Chondrocyte (in vitro differentiated cells): Measurements from ENCODE around the gene PPFIA2. TPM values are rescaled to one million over a fixed set of nuclear protein-coding genes. Genes with fewer than 3 reads are reported as not detected.

Experiments used
- DNase-seq: peaks from one replicate; pipeline ENCODE4 v3.0.0; 2021; ENCODE audit warnings: mixed read lengths, low spot score
- H3K27ac Mint-ChIP-seq: one replicate; pipeline ENCODE4 v1.8.0; 2021; ENCODE audit warnings: mild to moderate bottlenecking, moderate library complexity, mixed read lengths; ENCODE audit not compliant: unreplicated experiment
- H3K27me3 Mint-ChIP-seq: 2 replicates; pipeline ENCODE4 v1.8.0; 2021; ENCODE audit warnings: low read depth, mixed read lengths
- H3K36me3 Mint-ChIP-seq: 2 replicates; pipeline ENCODE4 v1.8.0; 2021; ENCODE audit warnings: low read depth, mixed read lengths
- H3K4me1 Mint-ChIP-seq: 2 replicates; pipeline ENCODE4 v1.8.0; 2021; ENCODE audit warnings: low read depth, mild to moderate bottlenecking, mixed read lengths
- H3K4me3 Mint-ChIP-seq: one replicate; pipeline ENCODE4 v1.8.0; 2021; ENCODE audit warnings: mild to moderate bottlenecking, moderate library complexity, mixed read lengths; ENCODE audit not compliant: unreplicated experiment
- H3K9me3 Mint-ChIP-seq: 2 replicates; pipeline ENCODE4 v1.8.0; 2021; ENCODE audit warnings: low read depth, mixed read lengths
- CTCF ChIP-seq: fragments of 200-600 bp; sonication (generic); IDR thresholded peaks from 2 replicates; pipeline ENCODE4 v1.5.0; 2021; ENCODE audit warnings: antibody characterized with exemption, mild to moderate bottlenecking, moderate library complexity
- total RNA-seq: library from RNA; stranded (reverse); gene quantifications from 3 replicates; pipeline ENCODE4 v1.2.1, GENCODE V29; 2021

The PPFIA2 gene
- total RNA-seq, 1 donor from 2014 or later, result not detected

- no peak for DNase-seq
- Mint-ChIP-seq H3K36me3 (no peaks in the 10 kb centered on the region), H3K27ac (no peak overlapping the region), H3K4me3 (no peak overlapping the region), H3K4me1 (no peaks in the 10 kb centered on the region), H3K27me3 (peaks cover 33% of the 10 kb centered on the region), H3K9me3 (no peaks in the 10 kb centered on the region)
- TF ChIP-seq CTCF, result no peak
Measured at GRCh38 chr12:81337886-81338285, 421.3 kb downstream of the PPFIA2 start.

- H3K27me3 Mint-ChIP-seq, result peaks cover 10% of the 10 kb centered on the region
- no peak overlapping the region for H3K27ac Mint-ChIP-seq
- no peaks in the 10 kb centered on the region for H3K4me1 Mint-ChIP-seq
- no peak overlapping the region for H3K4me3 Mint-ChIP-seq
- H3K9me3 Mint-ChIP-seq, result no peaks in the 10 kb centered on the region
- no peak for TF ChIP-seq CTCF
- no peaks in the 10 kb centered on the region for H3K36me3 Mint-ChIP-seq
- DNase-seq, result no peak
Measured at GRCh38 chr12:81333812-81334211, 425.3 kb downstream of the PPFIA2 start.

- H3K4me1 Mint-ChIP-seq, result no peaks in the 10 kb centered on the region
- no peaks in the 10 kb centered on the region for H3K9me3 Mint-ChIP-seq
- TF ChIP-seq CTCF, result no peak
- DNase-seq, result no peak
- H3K27ac Mint-ChIP-seq, result no peak overlapping the region
- no peaks in the 10 kb centered on the region for H3K36me3 Mint-ChIP-seq
- H3K27me3 Mint-ChIP-seq, result peaks cover 9% of the 10 kb centered on the region
- H3K4me3 Mint-ChIP-seq, result no peak overlapping the region
Measured at GRCh38 chr12:81332054-81332453, 427.1 kb downstream of the PPFIA2 start.

DNA sequence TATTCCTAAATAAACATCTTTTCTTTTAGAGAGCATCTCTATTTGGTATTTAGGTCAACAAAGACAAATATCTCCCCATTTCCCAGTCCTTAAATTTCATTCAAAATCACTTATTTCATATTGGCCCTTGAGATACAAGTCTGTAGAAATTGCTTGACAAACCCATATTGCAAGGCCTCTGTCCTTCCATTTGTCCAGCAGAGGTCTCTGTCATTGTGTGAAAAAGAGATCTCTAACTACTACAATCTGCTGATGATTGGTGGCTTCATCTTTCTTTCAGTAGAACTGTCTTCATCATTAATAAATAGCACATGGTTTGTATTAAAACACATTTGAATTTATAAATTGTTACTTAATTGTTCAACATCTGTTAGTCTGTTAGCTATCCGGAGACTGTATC lies 428.7 kb downstream of the PPFIA2 start:
- no peaks in the 10 kb centered on the region for H3K36me3 Mint-ChIP-seq
- TF ChIP-seq CTCF, result peak; percentile 15
- H3K27ac Mint-ChIP-seq, result no peak overlapping the region
- H3K4me1 Mint-ChIP-seq, result no peaks in the 10 kb centered on the region
- no peak for DNase-seq
- no peak overlapping the region for H3K4me3 Mint-ChIP-seq
- H3K27me3 Mint-ChIP-seq, result peaks cover 7% of the 10 kb centered on the region
- no peaks in the 10 kb centered on the region for H3K9me3 Mint-ChIP-seq

DNA sequence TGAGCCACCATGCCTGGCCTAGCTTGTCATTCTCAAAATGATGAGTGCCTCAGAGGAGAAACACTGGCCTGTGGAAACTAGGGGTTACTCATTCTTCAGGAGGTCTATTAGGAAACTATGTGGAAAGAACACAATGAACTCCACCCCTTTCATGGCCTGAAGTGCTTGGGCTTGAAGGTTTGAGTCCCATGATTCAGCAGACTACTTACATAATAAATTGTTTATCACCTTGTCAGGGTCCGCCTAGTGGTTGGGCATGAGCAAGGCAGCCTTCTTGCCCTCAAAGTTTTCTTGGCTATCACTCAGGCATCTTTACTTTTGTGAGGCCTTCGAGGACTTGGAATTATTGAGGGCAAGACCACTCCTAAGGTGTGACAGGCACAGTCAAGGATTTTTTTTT lies 430.1 kb downstream of the PPFIA2 start:
- Mint-ChIP-seq H3K27me3 (peaks cover 2% of the 10 kb centered on the region), H3K36me3 (no peaks in the 10 kb centered on the region), H3K4me3 (no peak overlapping the region), H3K4me1 (no peaks in the 10 kb centered on the region), H3K27ac (no peak overlapping the region), H3K9me3 (no peaks in the 10 kb centered on the region)
- TF ChIP-seq CTCF, result peak; percentile 58
- no peak for DNase-seq
